B cell (primary cell): Measurements from ENCODE around the gene MGAT5. TPM values are rescaled to one million over a fixed set of nuclear protein-coding genes. Genes with fewer than 3 reads are reported as not detected.

Experiments
- ATAC-seq: fragments of 200-7000 bp; cut with Tn5 transposase; one replicate; pipeline ENCODE4 v1.10.0; 2021; ENCODE audit warnings: low read depth, mild to moderate bottlenecking, moderate number of reproducible peaks, moderate library complexity
- CTCF ChIA-PET: fragments of 350-600 bp; sonication (Branson Sonifier 250); formaldehyde crosslinking; loops from one replicate; lab custom pipeline; 2021; ENCODE audit warnings: antibody characterized with exemption, inconsistent platforms; lab: Charles Lee
- POLR2A ChIA-PET: fragments of 350-600 bp; sonication (Branson Sonifier 250); formaldehyde crosslinking; loops from one replicate; lab custom pipeline; 2021; ENCODE audit warnings: antibody characterized with exemption; lab: Charles Lee
- DNase-seq: peaks from one replicate; pipeline ENCODE4 v3.0.0; 2013
- H2AFZ ChIP-seq: 2 replicates; pipeline ENCODE4 v1.6.1; 2012; ENCODE audit warnings: mild to moderate bottlenecking, low read depth, low read length; ENCODE audit not compliant: insufficient read depth, poor library complexity, severe bottlenecking
- H3K27ac ChIP-seq, 2 donors: 1 replicate in 1 of 2; 2 replicates in 1 of 2; pipeline ENCODE4 v1.5.1; 2012 to 2013; ENCODE audit warnings: low read length in 2 of 2, mild to moderate bottlenecking in 2 of 2, moderate library complexity in 1 of 2
- H3K27me3 ChIP-seq, 4 experiments: fragments of 200-600 bp in 1 of 4; sonication (generic) in 1 of 4; replicated peaks in 1 of 4; 1 replicate in 2 of 4; 2 replicates in 2 of 4; pipeline versions ENCODE4 v1.6.1 to v1.7.0; 2013 to 2016; ENCODE audit warnings: low read length in 3 of 4, mild to moderate bottlenecking in 2 of 4, mixed read lengths in 1 of 4, moderate library complexity in 1 of 4; ENCODE audit not compliant: insufficient read depth in 4 of 4, control insufficient read depth in 3 of 4; ENCODE audit errors: control extremely low read depth in 1 of 4
- H3K36me3 ChIP-seq, 2 experiments: replicated peaks in 1 of 2; 1 replicate in 1 of 2; 2 replicates in 1 of 2; pipeline versions ENCODE4 v1.6.1 to v1.7.1; 2013; ENCODE audit warnings: low read length in 1 of 2; ENCODE audit not compliant: insufficient read depth in 2 of 2, control insufficient read depth in 1 of 2; ENCODE audit errors: control extremely low read depth in 1 of 2, extremely low read depth in 1 of 2
- H3K4me1 ChIP-seq, 2 donors: fragments of 200-600 bp in 1 of 2; sonication (generic) in 1 of 2; 1 replicate in 1 of 2; 2 replicates in 1 of 2; pipeline versions ENCODE4 v1.5.1 to v1.6.1; 2013 to 2017; ENCODE audit warnings: low read length in 2 of 2; ENCODE audit not compliant: control insufficient read depth in 2 of 2, insufficient read depth in 2 of 2
- H3K4me2 ChIP-seq: replicated peaks from 2 replicates; pipeline ENCODE3; 2012; ENCODE audit warnings: mild to moderate bottlenecking, low read depth, low read length; ENCODE audit not compliant: poor library complexity, severe bottlenecking
- H3K4me3 ChIP-seq, 5 experiments: fragments of 200-600 bp in 1 of 5; sonication (generic) in 1 of 5; 1 replicate in 3 of 5; 2 replicates in 2 of 5; pipeline versions ENCODE4 v1.5.1 to v1.7.0; 2011 to 2016; ENCODE audit warnings: low read length in 4 of 5, mild to moderate bottlenecking in 4 of 5, low read depth in 2 of 5, control low read depth in 1 of 5, moderate library complexity in 1 of 5; ENCODE audit not compliant: insufficient read depth in 1 of 5; ENCODE audit errors: control extremely low read depth in 1 of 5, extremely low read depth in 1 of 5
- H3K79me2 ChIP-seq: fragments of 200-600 bp; sonication (generic); one replicate; pipeline ENCODE4 v1.6.0; 2016; ENCODE audit warnings: low read length; ENCODE audit not compliant: control insufficient read depth, insufficient read depth
- H3K9ac ChIP-seq: fragments of 200-600 bp; sonication (generic); 2 replicates; pipeline ENCODE4 v1.6.1; 2017; ENCODE audit warnings: mild to moderate bottlenecking, low read length, moderate library complexity
- H3K9me3 ChIP-seq, 3 donors: one replicate each; pipeline versions ENCODE4 v1.6.1 to v1.7.1; 2013; ENCODE audit warnings: low read length in 2 of 3; ENCODE audit not compliant: control insufficient read depth in 2 of 3, insufficient read depth in 1 of 3; ENCODE audit errors: control extremely low read depth in 1 of 3
- H4K20me1 ChIP-seq: 2 replicates; pipeline ENCODE4 v1.6.0; 2012; ENCODE audit warnings: mild to moderate bottlenecking, low read length; ENCODE audit not compliant: insufficient read depth, control insufficient read depth, poor library complexity, severe bottlenecking
- H3K27ac Mint-ChIP-seq: one replicate; pipeline ENCODE4 v1.8.0; 2021; ENCODE audit warnings: mixed read lengths
- H3K27me3 Mint-ChIP-seq: one replicate; pipeline ENCODE4 v1.8.0; 2021; ENCODE audit warnings: mixed read lengths
- H3K4me1 Mint-ChIP-seq: one replicate; pipeline ENCODE4 v1.8.0; 2021; ENCODE audit warnings: mixed read lengths
- H3K4me3 Mint-ChIP-seq: one replicate; pipeline ENCODE4 v1.8.0; 2021; ENCODE audit warnings: mixed read lengths
- H3K9me3 Mint-ChIP-seq: one replicate; pipeline ENCODE4 v1.8.0; 2022; ENCODE audit warnings: mixed read lengths; ENCODE audit not compliant: insufficient read depth
- EZH2 ChIP-seq: IDR thresholded peaks from 2 replicates; pipeline ENCODE4 v1.6.1; 2012; ENCODE audit warnings: borderline replicate concordance, low read depth, mild to moderate bottlenecking, moderate library complexity, low read length; ENCODE audit not compliant: insufficient read depth, poor library complexity, severe bottlenecking
- WGBS: methylation state at CpG from one replicate; pipeline ENCODE4 v1.1.5; 2013; ENCODE audit warnings: missing lambda C conversion rate; ENCODE audit not compliant: insufficient coverage; 5-methylcytosine and 5-hydroxymethylcytosine counted together
- intact Hi-C: fragments of 100-400 bp; cut with micrococcal nuclease; formaldehyde crosslinking; loops from one replicate; pipeline ENCODE4 v1.10.0; 2022
- polyA plus RNA-seq: library from polyadenylated mRNA; depleted of rRNA; stranded (reverse); fragments of >200 nt; gene quantifications from 2 replicates; pipeline ENCODE4 v1.2.3, GENCODE V29; 2012
- total RNA-seq, 2 donors: library from RNA; stranded (reverse); fragments of 120-200 nt in 1 of 2; gene quantifications; 1 replicate in 1 of 2; 2 replicates in 1 of 2; pipeline versions ENCODE4 v1.2.3 to v1.2.4, GENCODE V29; 2013 to 2022
- TF ChIP-seq, protein P1 (sequence below): fragments of 200-600 bp; IDR thresholded peaks from one replicate; pipeline ENCODE4 v1.8.0; 2022; ENCODE audit warnings: antibody characterized with exemption, mild to moderate bottlenecking

Gene MGAT5
- total and polyA plus RNA-seq, 2 donors (not counting 1 experiment from before 2014, with no cell fraction given), result 27.2 to 184 TPM

DNA sequence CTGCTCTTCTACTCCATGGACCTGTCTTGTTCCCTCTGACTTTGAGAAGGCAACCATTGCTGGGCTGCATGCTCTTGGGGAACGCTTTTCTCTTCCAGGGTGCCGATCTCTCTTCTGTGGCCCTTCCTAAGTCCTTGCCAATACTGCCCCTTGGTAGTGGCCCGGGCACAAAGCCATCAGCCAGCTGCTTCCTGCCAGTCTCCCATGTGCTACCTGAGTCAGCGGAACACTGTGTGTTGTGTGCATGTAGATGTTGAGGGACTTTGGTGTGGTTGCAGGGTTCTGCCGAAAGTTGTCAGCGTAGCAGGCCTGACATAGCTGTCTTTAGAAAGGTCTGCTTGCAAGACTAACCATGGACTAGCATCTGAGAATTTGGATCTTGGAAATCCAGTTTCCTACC, 35.4 kb downstream of the MGAT5 start:
- TF ChIP-seq, protein P1, sequence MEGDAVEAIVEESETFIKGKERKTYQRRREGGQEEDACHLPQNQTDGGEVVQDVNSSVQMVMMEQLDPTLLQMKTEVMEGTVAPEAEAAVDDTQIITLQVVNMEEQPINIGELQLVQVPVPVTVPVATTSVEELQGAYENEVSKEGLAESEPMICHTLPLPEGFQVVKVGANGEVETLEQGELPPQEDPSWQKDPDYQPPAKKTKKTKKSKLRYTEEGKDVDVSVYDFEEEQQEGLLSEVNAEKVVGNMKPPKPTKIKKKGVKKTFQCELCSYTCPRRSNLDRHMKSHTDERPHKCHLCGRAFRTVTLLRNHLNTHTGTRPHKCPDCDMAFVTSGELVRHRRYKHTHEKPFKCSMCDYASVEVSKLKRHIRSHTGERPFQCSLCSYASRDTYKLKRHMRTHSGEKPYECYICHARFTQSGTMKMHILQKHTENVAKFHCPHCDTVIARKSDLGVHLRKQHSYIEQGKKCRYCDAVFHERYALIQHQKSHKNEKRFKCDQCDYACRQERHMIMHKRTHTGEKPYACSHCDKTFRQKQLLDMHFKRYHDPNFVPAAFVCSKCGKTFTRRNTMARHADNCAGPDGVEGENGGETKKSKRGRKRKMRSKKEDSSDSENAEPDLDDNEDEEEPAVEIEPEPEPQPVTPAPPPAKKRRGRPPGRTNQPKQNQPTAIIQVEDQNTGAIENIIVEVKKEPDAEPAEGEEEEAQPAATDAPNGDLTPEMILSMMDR, result no peak
- no peak for TF ChIP-seq EZH2
- Histone ChIP-seq H3K9ac (peak overlapping the region; percentile 30), H3K4me1 (peaks cover 95 to 100% of the 10 kb centered on the region in 2 donors), H3K79me2 (peaks cover 100% of the 10 kb centered on the region), H4K20me1 (no peaks in the 10 kb centered on the region), H3K9me3 (no peaks in the 10 kb centered on the region), H3K27me3 (no peaks in the 10 kb centered on the region), H3K27ac (peak overlapping the region; percentile 62 to 95), H2AFZ (no peak overlapping the region), H3K36me3 (peaks cover 1 to 10% of the 10 kb centered on the region in 2 experiments), H3K4me2 (peak overlapping the region; percentile 70), H3K4me3 (peak overlapping the region in 1 of 5 experiments; percentile 13)
- Mint-ChIP-seq H3K4me3 (no peak overlapping the region), H3K27me3 (no peaks in the 10 kb centered on the region), H3K9me3 (no peaks in the 10 kb centered on the region), H3K27ac (no peak overlapping the region), H3K4me1 (peaks cover 23% of the 10 kb centered on the region)
- 65% methylated on average over 6 of the region's 6 CpGs for WGBS
- DNase-seq (no peak), ATAC-seq (no peak)
- POLR2A ChIA-PET, result interaction anchor here (0.6 kb wide), 1 partner anchor 326 kb away, joined by 3 read pairs; no protein-coding TSS in a partner anchor
- CTCF ChIA-PET, result interaction anchor here (1.0 to 1.3 kb wide), 3 partner anchors 44 to 123 kb away, joined by 3 to 6 read pairs (median 5); no protein-coding TSS in a partner anchor
- intact Hi-C loops, result no loop called here

DNA sequence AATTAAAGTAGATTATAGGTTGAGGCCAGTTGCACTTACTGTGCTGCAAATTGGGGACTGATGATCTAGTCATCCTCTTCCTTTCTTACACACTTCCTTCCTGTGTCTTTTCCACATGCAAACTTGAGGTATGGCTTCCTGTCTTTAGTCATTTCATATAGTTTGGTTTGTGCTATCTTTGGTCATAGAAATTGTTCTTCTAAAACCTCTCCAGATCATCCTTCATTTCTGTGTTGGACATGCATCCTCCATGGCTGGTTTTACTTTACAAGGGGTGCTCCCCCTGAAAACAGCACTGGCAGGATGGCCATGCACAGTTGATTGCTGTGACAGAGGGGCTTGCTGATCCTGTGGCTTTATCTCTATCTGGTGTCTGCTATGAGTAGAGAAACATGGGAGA, 36.5 kb downstream of the MGAT5 start:
- H3K27me3 ChIP-seq, result no peaks in the 10 kb centered on the region
- intact Hi-C loops, result loop anchor here (2.0 to 5.0 kb wide), 2 partner anchors 16 to 38 kb away; partner anchors contain the start of gene MGAT5
- H4K20me1 ChIP-seq, result no peaks in the 10 kb centered on the region
- H2AFZ ChIP-seq, result no peak overlapping the region
- H3K79me2 ChIP-seq, result peaks cover 94% of the 10 kb centered on the region
- H3K9ac ChIP-seq, result peak overlapping the region; percentile 30
- POLR2A ChIA-PET, result interaction anchor here (0.7 kb wide), 1 partner anchor 19 kb away, joined by 5 read pairs; no protein-coding TSS in a partner anchor
- no peak for DNase-seq
- H3K4me3 ChIP-seq, result peak overlapping the region in 3 of 5 experiments; percentile 10 to 20 (median 13)
- peaks cover 98 to 99% of the 10 kb centered on the region in 2 donors for H3K4me1 ChIP-seq
- ATAC-seq, result peak; percentile 24
- Mint-ChIP-seq H3K4me1 (peaks cover 28% of the 10 kb centered on the region), H3K9me3 (no peaks in the 10 kb centered on the region), H3K4me3 (no peak overlapping the region), H3K27me3 (no peaks in the 10 kb centered on the region), H3K27ac (no peak overlapping the region)
- H3K4me2 ChIP-seq, result peak overlapping the region; percentile 70
- peak overlapping the region; percentile 62 to 95 for H3K27ac ChIP-seq
- peaks cover 1 to 10% of the 10 kb centered on the region in 2 experiments for H3K36me3 ChIP-seq
- H3K9me3 ChIP-seq, result no peaks in the 10 kb centered on the region
- no peak for TF ChIP-seq EZH2
- TF ChIP-seq, protein P1, result no peak
- CTCF ChIA-PET, result interaction anchor here (0.7 to 1.3 kb wide), 7 partner anchors 9 to 121 kb away, joined by 3 to 6 read pairs (median 3); no protein-coding TSS in a partner anchor
